ENCODE measurements around the gene PLOD2.

PLOD2 gene

DNA sequence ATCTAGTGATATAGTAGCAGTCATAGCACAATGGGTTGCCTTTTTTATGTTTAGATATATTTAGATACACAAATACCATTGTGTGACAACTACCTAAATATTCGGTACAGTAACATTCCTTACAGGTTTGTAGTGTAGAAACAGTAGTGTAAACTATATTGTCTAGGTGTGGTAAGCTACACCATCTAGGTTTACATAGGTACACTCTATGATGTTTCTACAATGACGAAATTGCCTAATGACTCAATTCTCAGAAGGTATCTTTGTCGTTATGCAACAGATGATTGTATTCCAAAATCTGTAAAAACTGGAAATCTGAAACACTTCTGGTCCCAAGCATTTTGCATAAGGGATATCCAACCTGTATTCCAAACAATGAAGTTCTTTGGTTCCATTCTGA is 24.3 kb downstream of the PLOD2 start:
- TF ChIP-seq, protein P1, sequence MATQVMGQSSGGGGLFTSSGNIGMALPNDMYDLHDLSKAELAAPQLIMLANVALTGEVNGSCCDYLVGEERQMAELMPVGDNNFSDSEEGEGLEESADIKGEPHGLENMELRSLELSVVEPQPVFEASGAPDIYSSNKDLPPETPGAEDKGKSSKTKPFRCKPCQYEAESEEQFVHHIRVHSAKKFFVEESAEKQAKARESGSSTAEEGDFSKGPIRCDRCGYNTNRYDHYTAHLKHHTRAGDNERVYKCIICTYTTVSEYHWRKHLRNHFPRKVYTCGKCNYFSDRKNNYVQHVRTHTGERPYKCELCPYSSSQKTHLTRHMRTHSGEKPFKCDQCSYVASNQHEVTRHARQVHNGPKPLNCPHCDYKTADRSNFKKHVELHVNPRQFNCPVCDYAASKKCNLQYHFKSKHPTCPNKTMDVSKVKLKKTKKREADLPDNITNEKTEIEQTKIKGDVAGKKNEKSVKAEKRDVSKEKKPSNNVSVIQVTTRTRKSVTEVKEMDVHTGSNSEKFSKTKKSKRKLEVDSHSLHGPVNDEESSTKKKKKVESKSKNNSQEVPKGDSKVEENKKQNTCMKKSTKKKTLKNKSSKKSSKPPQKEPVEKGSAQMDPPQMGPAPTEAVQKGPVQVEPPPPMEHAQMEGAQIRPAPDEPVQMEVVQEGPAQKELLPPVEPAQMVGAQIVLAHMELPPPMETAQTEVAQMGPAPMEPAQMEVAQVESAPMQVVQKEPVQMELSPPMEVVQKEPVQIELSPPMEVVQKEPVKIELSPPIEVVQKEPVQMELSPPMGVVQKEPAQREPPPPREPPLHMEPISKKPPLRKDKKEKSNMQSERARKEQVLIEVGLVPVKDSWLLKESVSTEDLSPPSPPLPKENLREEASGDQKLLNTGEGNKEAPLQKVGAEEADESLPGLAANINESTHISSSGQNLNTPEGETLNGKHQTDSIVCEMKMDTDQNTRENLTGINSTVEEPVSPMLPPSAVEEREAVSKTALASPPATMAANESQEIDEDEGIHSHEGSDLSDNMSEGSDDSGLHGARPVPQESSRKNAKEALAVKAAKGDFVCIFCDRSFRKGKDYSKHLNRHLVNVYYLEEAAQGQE (IDR thresholded peaks at IDR 0.05; ENCODE audit: low read depth) = no peak
- no peak for TF ChIP-seq ZBTB7A (IDR thresholded peaks at IDR 0.05; ENCODE audit: low read depth)
- no peak for TF ChIP-seq TAF1 (IDR thresholded peaks at IDR 0.05; ENCODE audit: low read depth)
- no peak for TF ChIP-seq CREB1 (IDR thresholded peaks at IDR 0.05; ENCODE audit: low read depth)
- no peak for TF ChIP-seq YY1 (IDR thresholded peaks at IDR 0.05; ENCODE audit: low read depth)
- TF ChIP-seq, protein P2, sequence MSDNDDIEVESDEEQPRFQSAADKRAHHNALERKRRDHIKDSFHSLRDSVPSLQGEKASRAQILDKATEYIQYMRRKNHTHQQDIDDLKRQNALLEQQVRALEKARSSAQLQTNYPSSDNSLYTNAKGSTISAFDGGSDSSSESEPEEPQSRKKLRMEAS (IDR thresholded peaks at IDR 0.05) = no peak
- no peak for TF ChIP-seq USF1 (IDR thresholded peaks at IDR 0.05)
- TF ChIP-seq RAD21 (IDR thresholded peaks at IDR 0.05; ENCODE audit: low read depth) = no peak
- no peak for TF ChIP-seq FOXM1 (IDR thresholded peaks at IDR 0.05; ENCODE audit: borderline replicate concordance, low read depth)
- no peak for TF ChIP-seq EGR1 (IDR thresholded peaks at IDR 0.05)
- TF ChIP-seq EP300 (IDR thresholded peaks at IDR 0.05; ENCODE audit: borderline replicate concordance) = no peak
- no peak for TF ChIP-seq TEAD4 (IDR thresholded peaks at IDR 0.05)
- no peak for TF ChIP-seq TCF12 (IDR thresholded peaks at IDR 0.05; ENCODE audit: low read depth)
- no peak for TF ChIP-seq NFIC (IDR thresholded peaks at IDR 0.05)
- TF ChIP-seq CEBPB (IDR thresholded peaks at IDR 0.05) = no peak

GRCh38 chr3:146134348-146135117 is 26.5 kb downstream of the PLOD2 start:
- TF ChIP-seq TEAD4 (IDR thresholded peaks at IDR 0.05) (no peak), RAD21 (IDR thresholded peaks at IDR 0.05; ENCODE audit: low read depth) (no peak), EGR1 (IDR thresholded peaks at IDR 0.05) (no peak), USF1 (IDR thresholded peaks at IDR 0.05) (no peak)

- TF ChIP-seq NFIC (IDR thresholded peaks at IDR 0.05) = no peak
- TF ChIP-seq TCF12 (IDR thresholded peaks at IDR 0.05; ENCODE audit: low read depth) = no peak
- no peak for TF ChIP-seq CEBPB (IDR thresholded peaks at IDR 0.05)
- no peak for TF ChIP-seq FOXM1 (IDR thresholded peaks at IDR 0.05; ENCODE audit: borderline replicate concordance, low read depth)
- TF ChIP-seq, protein P1 (IDR thresholded peaks at IDR 0.05; ENCODE audit: low read depth) = no peak
- TF ChIP-seq TEAD4 (IDR thresholded peaks at IDR 0.05) = no peak
- TF ChIP-seq ZBTB7A (IDR thresholded peaks at IDR 0.05; ENCODE audit: low read depth) = no peak
- no peak for TF ChIP-seq EGR1 (IDR thresholded peaks at IDR 0.05)
- TF ChIP-seq, protein P2 (IDR thresholded peaks at IDR 0.05) = no peak
- no peak for TF ChIP-seq TAF1 (IDR thresholded peaks at IDR 0.05; ENCODE audit: low read depth)
- TF ChIP-seq RAD21 (IDR thresholded peaks at IDR 0.05; ENCODE audit: low read depth) = no peak
- TF ChIP-seq EP300 (IDR thresholded peaks at IDR 0.05; ENCODE audit: borderline replicate concordance) = no peak
- TF ChIP-seq CREB1 (IDR thresholded peaks at IDR 0.05; ENCODE audit: low read depth) = no peak
- TF ChIP-seq USF1 (IDR thresholded peaks at IDR 0.05) = no peak
- TF ChIP-seq YY1 (IDR thresholded peaks at IDR 0.05; ENCODE audit: low read depth) = no peak
Measured at GRCh38 chr3:146133441-146133840, 27.5 kb downstream of the PLOD2 start.

DNA sequence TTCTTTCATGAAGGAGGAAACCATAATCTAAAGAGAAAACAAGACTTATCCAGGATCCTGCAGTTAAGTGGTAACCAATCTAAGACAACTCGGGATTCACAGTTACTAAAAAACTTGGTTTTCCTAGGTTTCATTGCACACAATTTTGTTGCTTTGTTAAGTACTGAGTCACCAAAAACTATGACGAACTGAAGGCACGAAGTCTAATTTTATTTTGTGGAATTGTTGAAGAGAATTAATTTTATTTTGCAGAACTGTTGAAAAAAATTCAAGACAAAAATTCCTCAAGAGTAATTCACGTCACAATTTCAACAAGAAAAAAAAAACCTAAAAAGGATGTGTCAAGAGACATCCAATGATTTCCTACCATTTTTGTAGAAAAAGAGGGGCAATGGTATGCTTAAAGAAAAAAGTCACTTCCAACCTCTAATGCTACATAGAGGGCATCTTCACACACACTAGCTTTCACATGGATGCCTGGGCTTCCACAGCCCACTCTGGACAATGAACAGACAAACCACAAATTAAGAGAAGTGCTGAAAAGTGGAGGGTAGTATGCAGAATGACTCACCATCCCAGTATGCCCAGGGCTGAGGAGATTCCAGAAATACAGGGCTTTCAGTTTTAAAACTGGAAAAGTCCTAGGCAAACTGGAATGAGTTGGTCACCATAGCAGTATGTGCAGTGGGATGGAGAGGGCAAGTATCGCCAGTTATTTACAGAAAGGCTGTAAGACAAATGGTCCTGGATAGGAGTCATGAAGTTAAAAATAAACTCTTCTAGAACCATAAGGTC is 29.2 kb downstream of the PLOD2 start:
- TF ChIP-seq USF1 (IDR thresholded peaks at IDR 0.05) = no peak
- no peak for TF ChIP-seq TEAD4 (IDR thresholded peaks at IDR 0.05)
- TF ChIP-seq TAF1 (IDR thresholded peaks at IDR 0.05; ENCODE audit: low read depth) = no peak
- no peak for TF ChIP-seq EGR1 (IDR thresholded peaks at IDR 0.05)
- TF ChIP-seq CEBPB (IDR thresholded peaks at IDR 0.05) = no peak
- no peak for TF ChIP-seq FOXM1 (IDR thresholded peaks at IDR 0.05; ENCODE audit: borderline replicate concordance, low read depth)
- no peak for TF ChIP-seq YY1 (IDR thresholded peaks at IDR 0.05; ENCODE audit: low read depth)
- TF ChIP-seq CREB1 (IDR thresholded peaks at IDR 0.05; ENCODE audit: low read depth) = no peak
- TF ChIP-seq ZBTB7A (IDR thresholded peaks at IDR 0.05; ENCODE audit: low read depth) = no peak
- TF ChIP-seq, protein P2 (IDR thresholded peaks at IDR 0.05) = no peak
- TF ChIP-seq RAD21 (IDR thresholded peaks at IDR 0.05; ENCODE audit: low read depth) = no peak
- TF ChIP-seq EP300 (IDR thresholded peaks at IDR 0.05; ENCODE audit: borderline replicate concordance) = no peak
- TF ChIP-seq, protein P1 (IDR thresholded peaks at IDR 0.05; ENCODE audit: low read depth) = no peak
- TF ChIP-seq TCF12 (IDR thresholded peaks at IDR 0.05; ENCODE audit: low read depth) = no peak
- no peak for TF ChIP-seq NFIC (IDR thresholded peaks at IDR 0.05)
